IMR-90 (cell line): ENCODE results near the gene MUC6. TPM values are rescaled to one million over a fixed set of nuclear protein-coding genes. Genes with fewer than 3 reads are reported as not detected.

ENCODE experiments used
- ATAC-seq: fragments of 200-7000 bp; cut with Tn5 transposase; 2 replicates; pipeline ENCODE4 v1.9.1; 2020; ENCODE audit warnings: low read depth, mild to moderate bottlenecking, moderate library complexity
- BruUV-seq: library from RNA; stranded (reverse); fragments of 400-500 nt; replicated peaks from 2 replicates; lab custom pipeline; 2021; lab: Mats Ljungman, UMichigan
- CTCF ChIA-PET: fragments of 300-600 bp; formaldehyde crosslinking; extraction: SDS; loops from one replicate; lab custom pipeline; 2021; ENCODE audit warnings: antibody characterized with exemption; lab: Yijun Ruan, JAX
- POLR2A ChIA-PET: fragments of 300-600 bp; sonication (Branson Sonifier 250); formaldehyde crosslinking; loops from one replicate; lab custom pipeline; 2022; ENCODE audit warnings: antibody characterized with exemption; ENCODE audit not compliant: unreplicated experiment; lab: Charles Lee
- DNase-seq: peaks from one replicate; pipeline ENCODE4 v3.0.0; 2013
- H2AFZ ChIP-seq: replicated peaks from 2 replicates; pipeline ENCODE3; 2013; ENCODE audit warnings: low read length, mild to moderate bottlenecking; ENCODE audit not compliant: poor library complexity
- H2AK5ac ChIP-seq: 2 replicates; pipeline ENCODE4 v1.6.1; 2013; ENCODE audit warnings: low read depth, low read length, inconsistent platforms
- H2AK9ac ChIP-seq: replicated peaks from 2 replicates; pipeline ENCODE3; 2013; ENCODE audit warnings: mild to moderate bottlenecking, low read depth, low read length, moderate library complexity; ENCODE audit not compliant: poor library complexity
- H2BK120ac ChIP-seq: 2 replicates; pipeline ENCODE4 v1.6.1; 2013; ENCODE audit warnings: low read depth, low read length, inconsistent platforms
- H2BK15ac ChIP-seq: 3 replicates; pipeline ENCODE4 v1.6.1; 2013; ENCODE audit warnings: low read depth, low read length, inconsistent platforms
- H2BK20ac ChIP-seq: 2 replicates; pipeline ENCODE4 v1.6.1; 2013; ENCODE audit warnings: low read depth, mild to moderate bottlenecking, inconsistent platforms, low read length, moderate library complexity
- H2BK5ac ChIP-seq: 2 replicates; pipeline ENCODE4 v1.6.1; 2013; ENCODE audit warnings: mild to moderate bottlenecking, low read depth, low read length, inconsistent platforms; ENCODE audit not compliant: poor library complexity, severe bottlenecking
- H3K14ac ChIP-seq: replicated peaks from 2 replicates; pipeline ENCODE4 v1.6.1; 2013; ENCODE audit warnings: low read depth, low read length, inconsistent platforms
- H3K18ac ChIP-seq: 2 replicates; pipeline ENCODE4 v1.6.1; 2013; ENCODE audit warnings: low read depth, low read length, control low read depth
- H3K23ac ChIP-seq: 2 replicates; pipeline ENCODE4 v1.6.1; 2013; ENCODE audit warnings: low read depth, low read length, inconsistent platforms
- H3K27ac ChIP-seq: 2 replicates; pipeline ENCODE4 v1.5.1; 2013; ENCODE audit warnings: mild to moderate bottlenecking, control low read depth, low read length; ENCODE audit not compliant: insufficient read depth
- H3K27me3 ChIP-seq: 2 replicates; pipeline ENCODE4 v1.6.1; 2013; ENCODE audit warnings: low read length; ENCODE audit not compliant: control insufficient read depth, insufficient read depth
- H3K36me3 ChIP-seq: 2 replicates; pipeline ENCODE4 v1.6.1; 2013; ENCODE audit warnings: low read length, mixed read lengths; ENCODE audit not compliant: control insufficient read depth, insufficient read depth
- H3K4ac ChIP-seq: 2 replicates; pipeline ENCODE4 v1.6.1; 2013; ENCODE audit warnings: low read depth, low read length, inconsistent platforms
- H3K4me1 ChIP-seq: 2 replicates; pipeline ENCODE4 v1.6.1; 2013; ENCODE audit warnings: low read length, mixed read lengths; ENCODE audit not compliant: control insufficient read depth, insufficient read depth
- H3K4me2 ChIP-seq: 2 replicates; pipeline ENCODE4 v1.6.1; 2013; ENCODE audit warnings: low read depth, mild to moderate bottlenecking, control low read depth, low read length, moderate library complexity
- H3K4me3 ChIP-seq: 2 replicates; pipeline ENCODE4 v1.5.1; 2013; ENCODE audit warnings: low read depth, mild to moderate bottlenecking, control low read depth, low read length, moderate library complexity; ENCODE audit not compliant: insufficient read depth
- H3K56ac ChIP-seq: 2 replicates; pipeline ENCODE4 v1.6.1; 2013; ENCODE audit warnings: low read length, inconsistent platforms; ENCODE audit not compliant: insufficient read depth; ENCODE audit errors: extremely low read depth
- H3K79me1 ChIP-seq, 2 experiments: 2 replicates each; pipeline ENCODE4 v1.6.1; 2013; ENCODE audit warnings: low read length in 2 of 2, inconsistent platforms in 1 of 2, low read depth in 1 of 2
- H3K9ac ChIP-seq: 2 replicates; pipeline ENCODE4 v1.6.1; 2013; ENCODE audit warnings: low read depth, low read length, control low read depth
- H3K9me1 ChIP-seq: 2 replicates; pipeline ENCODE4 v1.6.1; 2013; ENCODE audit warnings: low read length, inconsistent platforms; ENCODE audit not compliant: insufficient read depth
- H3K9me3 ChIP-seq: 2 replicates; pipeline ENCODE4 v1.6.1; 2013; ENCODE audit warnings: low read length; ENCODE audit not compliant: control insufficient read depth, insufficient read depth
- H4K20me1 ChIP-seq: 2 replicates; pipeline ENCODE4 v1.6.1; 2013; ENCODE audit warnings: low read length, inconsistent platforms; ENCODE audit not compliant: insufficient read depth
- H4K5ac ChIP-seq: 2 replicates; pipeline ENCODE4 v1.6.1; 2013; ENCODE audit warnings: mild to moderate bottlenecking, low read depth, low read length, control low read depth
- H4K8ac ChIP-seq, 2 experiments: 2 replicates each; pipeline ENCODE4 v1.6.1; 2013; ENCODE audit warnings: low read depth in 2 of 2, low read length in 2 of 2, control low read depth in 1 of 2, inconsistent platforms in 1 of 2
- H4K91ac ChIP-seq: 2 replicates; pipeline ENCODE4 v1.6.1; 2013; ENCODE audit warnings: low read depth, low read length, inconsistent platforms; ENCODE audit not compliant: insufficient read depth
- BHLHE40 ChIP-seq: fragments of 150-350 bp; IDR thresholded peaks from 2 replicates; pipeline ENCODE4 v1.6.1; 2016; ENCODE audit warnings: mild to moderate bottlenecking, low read depth, low read length
- CEBPB ChIP-seq: IDR thresholded peaks from 2 replicates; pipeline ENCODE4 v1.6.1; 2012; ENCODE audit warnings: low read depth, low read length, improper control_type of control experiment
- FOS ChIP-seq: fragments of 150-350 bp; IDR thresholded peaks from 2 replicates; pipeline ENCODE4 v1.6.1; 2016; ENCODE audit warnings: low read depth, low read length
- MAFK ChIP-seq: IDR thresholded peaks from 2 replicates; pipeline ENCODE4 v1.6.1; 2012; ENCODE audit warnings: low read depth, low read length, improper control_type of control experiment
- MAZ ChIP-seq: IDR thresholded peaks from 2 replicates; pipeline ENCODE4 v1.6.1; 2012; ENCODE audit warnings: low read depth, mild to moderate bottlenecking, low read length, improper control_type of control experiment, moderate library complexity, borderline replicate concordance
- MXI1 ChIP-seq: IDR thresholded peaks from 2 replicates; pipeline ENCODE4 v1.6.1; 2012; ENCODE audit warnings: low read depth, mild to moderate bottlenecking, low read length, moderate library complexity, borderline replicate concordance
- RAD21 ChIP-seq: IDR thresholded peaks from 2 replicates; pipeline ENCODE4 v1.6.1; 2012; ENCODE audit warnings: low read length, improper control_type of control experiment
- RCOR1 ChIP-seq: IDR thresholded peaks from 2 replicates; pipeline ENCODE4 v1.6.1; 2012; ENCODE audit warnings: mild to moderate bottlenecking, low read length, improper control_type of control experiment; ENCODE audit not compliant: insufficient replicate concordance
- RFX5 ChIP-seq: IDR thresholded peaks from 2 replicates; pipeline ENCODE4 v1.8.0; 2012; ENCODE audit warnings: low read depth, mild to moderate bottlenecking, low read length, moderate library complexity
- SMC3 ChIP-seq: fragments of 150-350 bp; IDR thresholded peaks from 2 replicates; pipeline ENCODE4 v1.6.1; 2016; ENCODE audit warnings: low read depth, mild to moderate bottlenecking, antibody characterized with exemption, low read length, moderate library complexity
- WGBS, 2 experiments: methylation state at CpG; one replicate each; pipeline versions ENCODE4 v1.1.5 to v1.1.7; 2013; ENCODE audit warnings: missing lambda C conversion rate in 2 of 2; ENCODE audit not compliant: insufficient read length in 1 of 2; ENCODE audit errors: extremely low coverage in 2 of 2; 5-methylcytosine and 5-hydroxymethylcytosine counted together
- dilution Hi-C: fragments of 300-500 bp; cut with HindIII; formaldehyde crosslinking; loops from one replicate; pipeline ENCODE4 v1.14.3; 2018; ENCODE audit warnings: low sequenced_read_pairs; ENCODE audit not compliant: unreplicated experiment
- in situ Hi-C: fragments of 300-500 bp; cut with MboI; formaldehyde crosslinking; loops from 3 replicates; pipeline ENCODE4 v1.14.3; 2019; ENCODE audit warnings: low sequenced_read_pairs, inconsistent platforms, mixed read lengths
- intact Hi-C: fragments of 100-400 bp; cut with micrococcal nuclease; formaldehyde crosslinking; loops from 2 replicates; pipeline ENCODE4 v1.10.0; 2022
- polyA plus RNA-seq, 3 experiments: library from polyadenylated mRNA; depleted of rRNA; stranded (reverse); fragments of >200 nt; gene quantifications; 2 replicates each; pipeline ENCODE4 v1.2.3, GENCODE V29; 2012; ENCODE audit warnings: low replicate concordance in 1 of 3
- total RNA-seq: library from RNA; depleted of rRNA; stranded (reverse); fragments of >200 nt; gene quantifications from 2 replicates; pipeline ENCODE4 v1.2.3, GENCODE V29; 2012
- TF ChIP-seq, protein P1 (sequence below): fragments of 150-350 bp; IDR thresholded peaks from 2 replicates; pipeline ENCODE4 v1.6.1; 2017; ENCODE audit warnings: mild to moderate bottlenecking, antibody characterized with exemption, low read length, low read depth
- TF ChIP-seq, protein P2 (sequence below): conservative IDR thresholded peaks from 2 replicates; pipeline ENCODE4 v1.5.1; 2012; ENCODE audit warnings: mild to moderate bottlenecking, low read depth, low read length, improper control_type of control experiment

MUC6 gene
- total and polyA plus RNA-seq, 2 of the 4 experiments (the other 2 are of a cell fraction) = not detected

DNA sequence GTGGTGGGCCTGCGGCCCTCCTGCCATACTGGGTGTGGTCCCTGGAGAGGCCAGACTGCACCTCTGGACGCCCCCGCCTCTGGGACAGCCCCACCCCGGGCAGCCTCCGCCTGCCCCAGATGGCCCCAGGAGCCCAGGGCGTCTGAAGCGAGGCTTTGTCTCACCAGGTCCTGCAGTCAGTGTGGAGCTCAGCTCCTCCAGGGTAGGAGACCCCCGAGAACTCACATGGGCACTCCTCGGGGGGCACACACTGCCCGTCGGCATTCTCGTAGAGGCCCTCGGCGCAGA lies 10.4 kb downstream of the MUC6 start:
- Histone ChIP-seq H2BK20ac (no peak overlapping the region), H3K9ac (no peak overlapping the region), H3K9me1 (peaks cover 5% of the 10 kb centered on the region), H3K4me3 (no peak overlapping the region), H4K8ac (no peak overlapping the region), H3K56ac (no peak overlapping the region), H2AK9ac (no peak overlapping the region), H3K79me1 (no peaks in the 10 kb centered on the region), H2AK5ac (no peak overlapping the region), H4K20me1 (no peaks in the 10 kb centered on the region), H3K27me3 (no peaks in the 10 kb centered on the region), H3K23ac (no peak overlapping the region), H3K4me1 (no peaks in the 10 kb centered on the region), H4K91ac (no peak overlapping the region), H3K9me3 (no peaks in the 10 kb centered on the region), H3K36me3 (no peaks in the 10 kb centered on the region), H4K5ac (no peak overlapping the region), H2BK5ac (no peak overlapping the region), H3K14ac (no peak overlapping the region), H3K27ac (no peak overlapping the region), H2BK15ac (no peak overlapping the region), H2AFZ (no peak overlapping the region), H3K4me2 (no peak overlapping the region), H3K18ac (no peak overlapping the region), H2BK120ac (no peak overlapping the region), H3K4ac (no peak overlapping the region)
- in situ Hi-C loops = no loop called here
- no peak for ATAC-seq
- BruUV-seq = no TSS peak
- 95% methylated on average over 4 of the region's 14 CpGs; no CpG with 5 or more reads in 1 of the 2 experiments for WGBS, 2 experiments
- ChIA-PET CTCF (no interaction called here), POLR2A (no interaction called here)
- dilution Hi-C loops = no loop called here
- no peak for DNase-seq
- TF ChIP-seq MXI1 = no peak
- no peak for TF ChIP-seq RFX5
- TF ChIP-seq RAD21 = no peak
- no peak for TF ChIP-seq SMC3
- no peak for TF ChIP-seq CEBPB
- TF ChIP-seq MAZ = no peak
- TF ChIP-seq RCOR1 = no peak
- TF ChIP-seq, protein P1, sequence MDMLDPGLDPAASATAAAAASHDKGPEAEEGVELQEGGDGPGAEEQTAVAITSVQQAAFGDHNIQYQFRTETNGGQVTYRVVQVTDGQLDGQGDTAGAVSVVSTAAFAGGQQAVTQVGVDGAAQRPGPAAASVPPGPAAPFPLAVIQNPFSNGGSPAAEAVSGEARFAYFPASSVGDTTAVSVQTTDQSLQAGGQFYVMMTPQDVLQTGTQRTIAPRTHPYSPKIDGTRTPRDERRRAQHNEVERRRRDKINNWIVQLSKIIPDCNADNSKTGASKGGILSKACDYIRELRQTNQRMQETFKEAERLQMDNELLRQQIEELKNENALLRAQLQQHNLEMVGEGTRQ = no peak
- no peak for TF ChIP-seq BHLHE40
- TF ChIP-seq FOS = no peak
- no peak for TF ChIP-seq MAFK
- TF ChIP-seq, protein P2, sequence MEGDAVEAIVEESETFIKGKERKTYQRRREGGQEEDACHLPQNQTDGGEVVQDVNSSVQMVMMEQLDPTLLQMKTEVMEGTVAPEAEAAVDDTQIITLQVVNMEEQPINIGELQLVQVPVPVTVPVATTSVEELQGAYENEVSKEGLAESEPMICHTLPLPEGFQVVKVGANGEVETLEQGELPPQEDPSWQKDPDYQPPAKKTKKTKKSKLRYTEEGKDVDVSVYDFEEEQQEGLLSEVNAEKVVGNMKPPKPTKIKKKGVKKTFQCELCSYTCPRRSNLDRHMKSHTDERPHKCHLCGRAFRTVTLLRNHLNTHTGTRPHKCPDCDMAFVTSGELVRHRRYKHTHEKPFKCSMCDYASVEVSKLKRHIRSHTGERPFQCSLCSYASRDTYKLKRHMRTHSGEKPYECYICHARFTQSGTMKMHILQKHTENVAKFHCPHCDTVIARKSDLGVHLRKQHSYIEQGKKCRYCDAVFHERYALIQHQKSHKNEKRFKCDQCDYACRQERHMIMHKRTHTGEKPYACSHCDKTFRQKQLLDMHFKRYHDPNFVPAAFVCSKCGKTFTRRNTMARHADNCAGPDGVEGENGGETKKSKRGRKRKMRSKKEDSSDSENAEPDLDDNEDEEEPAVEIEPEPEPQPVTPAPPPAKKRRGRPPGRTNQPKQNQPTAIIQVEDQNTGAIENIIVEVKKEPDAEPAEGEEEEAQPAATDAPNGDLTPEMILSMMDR = no peak
- intact Hi-C loops = no loop called here
